Measurements from ENCODE around the gene DYNC1I1. TPM values are rescaled to one million over a fixed set of nuclear protein-coding genes. Genes with fewer than 3 reads are reported as not detected.

The DYNC1I1 gene
- total and polyA plus RNA-seq, 4 donors: 0.28 to 0.67 (median 0.39) TPM

DNA sequence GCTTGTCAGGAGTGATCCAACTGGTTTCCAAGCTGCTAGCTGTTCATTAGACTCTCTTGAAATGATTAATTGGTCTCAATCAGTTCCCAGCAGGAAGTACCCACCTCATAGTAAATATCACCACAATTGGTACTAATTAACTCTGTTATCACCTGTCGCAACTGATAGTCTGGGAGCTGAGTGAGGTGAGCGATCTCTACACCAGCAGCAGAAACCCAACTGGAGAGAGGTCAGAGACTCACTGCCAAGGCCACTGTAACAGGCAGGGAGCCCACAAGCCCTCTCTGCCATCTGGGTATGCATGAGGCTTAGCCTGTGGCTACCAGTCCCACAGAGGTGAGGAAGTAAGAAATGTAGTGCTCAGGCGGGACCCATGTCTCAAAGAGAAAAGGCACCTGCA, 245.5 kb downstream of the DYNC1I1 start:
- no peaks in the 10 kb centered on the region for H3K4me1 ChIP-seq (ENCODE audit: control insufficient read depth in 4 of 4, insufficient read depth in 4 of 4, low read length in 3 of 4)
- WGBS: 94% methylated on average over 3 of the region's 3 CpGs
- no peak overlapping the region for H3K4me3 ChIP-seq (ENCODE audit: low read depth in 1 of 3, low read length in 3 of 3)
- H3K36me3 ChIP-seq (ENCODE audit: control insufficient read depth in 4 of 4, insufficient read depth in 3 of 4, low read depth in 1 of 4, low read length in 3 of 4): no peaks in the 10 kb centered on the region
- no peak overlapping the region for H3K9ac ChIP-seq (ENCODE audit: low read depth in 1 of 2, low read length in 2 of 2)
- DNase-seq (ENCODE audit: low spot score): no peak
- H3K27me3 ChIP-seq (ENCODE audit: control insufficient read depth in 4 of 4, insufficient read depth in 4 of 4, low read length in 3 of 4): no peaks in the 10 kb centered on the region
- no peak for TF ChIP-seq FOXA1 (IDR thresholded peaks at IDR 0.05)
- TF ChIP-seq, protein P1, sequence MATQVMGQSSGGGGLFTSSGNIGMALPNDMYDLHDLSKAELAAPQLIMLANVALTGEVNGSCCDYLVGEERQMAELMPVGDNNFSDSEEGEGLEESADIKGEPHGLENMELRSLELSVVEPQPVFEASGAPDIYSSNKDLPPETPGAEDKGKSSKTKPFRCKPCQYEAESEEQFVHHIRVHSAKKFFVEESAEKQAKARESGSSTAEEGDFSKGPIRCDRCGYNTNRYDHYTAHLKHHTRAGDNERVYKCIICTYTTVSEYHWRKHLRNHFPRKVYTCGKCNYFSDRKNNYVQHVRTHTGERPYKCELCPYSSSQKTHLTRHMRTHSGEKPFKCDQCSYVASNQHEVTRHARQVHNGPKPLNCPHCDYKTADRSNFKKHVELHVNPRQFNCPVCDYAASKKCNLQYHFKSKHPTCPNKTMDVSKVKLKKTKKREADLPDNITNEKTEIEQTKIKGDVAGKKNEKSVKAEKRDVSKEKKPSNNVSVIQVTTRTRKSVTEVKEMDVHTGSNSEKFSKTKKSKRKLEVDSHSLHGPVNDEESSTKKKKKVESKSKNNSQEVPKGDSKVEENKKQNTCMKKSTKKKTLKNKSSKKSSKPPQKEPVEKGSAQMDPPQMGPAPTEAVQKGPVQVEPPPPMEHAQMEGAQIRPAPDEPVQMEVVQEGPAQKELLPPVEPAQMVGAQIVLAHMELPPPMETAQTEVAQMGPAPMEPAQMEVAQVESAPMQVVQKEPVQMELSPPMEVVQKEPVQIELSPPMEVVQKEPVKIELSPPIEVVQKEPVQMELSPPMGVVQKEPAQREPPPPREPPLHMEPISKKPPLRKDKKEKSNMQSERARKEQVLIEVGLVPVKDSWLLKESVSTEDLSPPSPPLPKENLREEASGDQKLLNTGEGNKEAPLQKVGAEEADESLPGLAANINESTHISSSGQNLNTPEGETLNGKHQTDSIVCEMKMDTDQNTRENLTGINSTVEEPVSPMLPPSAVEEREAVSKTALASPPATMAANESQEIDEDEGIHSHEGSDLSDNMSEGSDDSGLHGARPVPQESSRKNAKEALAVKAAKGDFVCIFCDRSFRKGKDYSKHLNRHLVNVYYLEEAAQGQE (IDR thresholded peaks at IDR 0.05): no peak
- no peak for TF ChIP-seq CTCF (IDR thresholded peaks at IDR 0.05; ENCODE audit: low read depth, low read length, missing input control)
- no peak for TF ChIP-seq EGR1 (IDR thresholded peaks at IDR 0.05; ENCODE audit: low read depth in 2 of 2)
- TF ChIP-seq TAF1 (conservative IDR thresholded peaks at IDR 0.05): no peak
- no peak for TF ChIP-seq JUND (IDR thresholded peaks at IDR 0.05)
- no peak for TF ChIP-seq HNF4G (IDR thresholded peaks at IDR 0.05)
- no peak for TF ChIP-seq FOXA2 (IDR thresholded peaks at IDR 0.05)
- no peak for TF ChIP-seq NR2F2 (IDR thresholded peaks at IDR 0.05)
- no peak for TF ChIP-seq YY1 (IDR thresholded peaks at IDR 0.05)
- TF ChIP-seq RXRA (IDR thresholded peaks at IDR 0.05): no peak
- TF ChIP-seq, protein P2, sequence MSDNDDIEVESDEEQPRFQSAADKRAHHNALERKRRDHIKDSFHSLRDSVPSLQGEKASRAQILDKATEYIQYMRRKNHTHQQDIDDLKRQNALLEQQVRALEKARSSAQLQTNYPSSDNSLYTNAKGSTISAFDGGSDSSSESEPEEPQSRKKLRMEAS (IDR thresholded peaks at IDR 0.05): no peak
- no peak for TF ChIP-seq RAD21 (IDR thresholded peaks at IDR 0.05)
- TF ChIP-seq GABPA (IDR thresholded peaks at IDR 0.05 in 1 of 2, conservative IDR thresholded peaks at IDR 0.05 in 1 of 2): no peak
- TF ChIP-seq, protein P3, sequence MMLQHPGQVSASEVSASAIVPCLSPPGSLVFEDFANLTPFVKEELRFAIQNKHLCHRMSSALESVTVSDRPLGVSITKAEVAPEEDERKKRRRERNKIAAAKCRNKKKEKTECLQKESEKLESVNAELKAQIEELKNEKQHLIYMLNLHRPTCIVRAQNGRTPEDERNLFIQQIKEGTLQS (IDR thresholded peaks at IDR 0.05): no peak
- H3K27ac ChIP-seq (ENCODE audit: low read depth in 1 of 2, low read length in 2 of 2): no peak overlapping the region
- no peaks in the 10 kb centered on the region for H3K9me3 ChIP-seq (ENCODE audit: control insufficient read depth in 4 of 4, low read length in 3 of 4)

- no peak overlapping the region for H3K9ac ChIP-seq (ENCODE audit: low read depth in 1 of 2, low read length in 2 of 2)
- 85% methylated on average over 4 of the region's 4 CpGs for WGBS
- peaks cover 0 to 2% (median 0%) of the 10 kb centered on the region in 4 donors for H3K27me3 ChIP-seq (ENCODE audit: control insufficient read depth in 4 of 4, insufficient read depth in 4 of 4, low read length in 3 of 4)
- H3K4me3 ChIP-seq (ENCODE audit: low read depth in 1 of 3, low read length in 3 of 3): no peak overlapping the region
- DNase-seq (ENCODE audit: low spot score): no peak
- no peak for TF ChIP-seq NR2F2 (IDR thresholded peaks at IDR 0.05)
- TF ChIP-seq, protein P3 (IDR thresholded peaks at IDR 0.05): no peak
- no peak for TF ChIP-seq SP1 (IDR thresholded peaks at IDR 0.05)
- TF ChIP-seq HNF4G (IDR thresholded peaks at IDR 0.05): no peak
- TF ChIP-seq RXRA (IDR thresholded peaks at IDR 0.05): no peak
- TF ChIP-seq JUND (IDR thresholded peaks at IDR 0.05): no peak
- TF ChIP-seq ZBTB33 (IDR thresholded peaks at IDR 0.05): no peak
- TF ChIP-seq FOXA1 (IDR thresholded peaks at IDR 0.05): no peak
- TF ChIP-seq TAF1 (conservative IDR thresholded peaks at IDR 0.05): no peak
- TF ChIP-seq, protein P1 (IDR thresholded peaks at IDR 0.05): no peak
- no peaks in the 10 kb centered on the region for H3K9me3 ChIP-seq (ENCODE audit: control insufficient read depth in 4 of 4, low read length in 3 of 4)
- no peaks in the 10 kb centered on the region for H3K36me3 ChIP-seq (ENCODE audit: control insufficient read depth in 4 of 4, insufficient read depth in 3 of 4, low read depth in 1 of 4, low read length in 3 of 4)
- no peaks in the 10 kb centered on the region for H3K4me1 ChIP-seq (ENCODE audit: control insufficient read depth in 4 of 4, insufficient read depth in 4 of 4, low read length in 3 of 4)
- H3K27ac ChIP-seq (ENCODE audit: low read depth in 1 of 2, low read length in 2 of 2): no peak overlapping the region
Observed at GRCh38 chr7:96021568-96021967, 249.2 kb downstream of the DYNC1I1 start.
